ENCODE measurements around the gene SPTBN4. TPM values are rescaled to one million over a fixed set of nuclear protein-coding genes. Genes with fewer than 3 reads are reported as not detected.
"Not testable (repeated sequence)": the region's sequence is repeated elsewhere in the genome, so short reads cannot be mapped to it uniquely, and the experiment has no call there.

Gene SPTBN4
- total RNA-seq, 1 experiment from 2014 or later: 1.9 TPM

GRCh38 chr19:40431698-40432097 is 35.1 kb upstream of the SPTBN4 start:
- BruUV-seq (replicated peaks): no TSS peak
- H3K79me2 ChIP-seq (ENCODE audit: low read length): no peaks in the 10 kb centered on the region
- H4K20me1 ChIP-seq (ENCODE audit: low read length): no peaks in the 10 kb centered on the region
- TF ChIP-seq EZH2phosphoT487 (IDR thresholded peaks at IDR 0.05; ENCODE audit: borderline replicate concordance, low read length) (no peak), EZH2 (IDR thresholded peaks at IDR 0.05; ENCODE audit: low read length, unreplicated experiment) (no peak), CTCF (conservative IDR thresholded peaks at IDR 0.05; ENCODE audit: low read depth, low read length) (no peak)
- H3F3A ChIP-seq (ENCODE audit: low read length, unreplicated experiment): no peaks in the 10 kb centered on the region
- H3K9me2 ChIP-seq (replicated peaks; ENCODE audit: low read length): no peaks in the 10 kb centered on the region
- no peak overlapping the region for H3K9ac ChIP-seq (ENCODE audit: low read length)
- intact Hi-C loops (cut with micrococcal nuclease): no loop called here
- no peak overlapping the region for H2AFZ ChIP-seq (ENCODE audit: low read length)
- DNase-seq (no peak), ATAC-seq (no peak)
- H3K4me3 ChIP-seq (ENCODE audit: low read length): no peak overlapping the region
- ChIA-PET POLR2A (ENCODE audit: unreplicated experiment) (interaction anchor here (2.0 kb wide), 1 partner anchor 11 kb away, joined by 4 read pairs; no protein-coding TSS in a partner anchor), CTCF (no interaction called here)
- H3K4me2 ChIP-seq (ENCODE audit: low read length): no peak overlapping the region
- peaks cover 16% of the 10 kb centered on the region; the same call in 1 of the 2 replicates for H3K4me1 ChIP-seq (ENCODE audit: insufficient read depth, low read length)
- no peak overlapping the region for H3K27ac ChIP-seq (ENCODE audit: low read length)
- H3K36me3 ChIP-seq (ENCODE audit: low read depth, low read length): no peaks in the 10 kb centered on the region
- no peaks in the 10 kb centered on the region for H3K9me3 ChIP-seq (ENCODE audit: low read length)
- H3K27me3 ChIP-seq (ENCODE audit: low read length): no peaks in the 10 kb centered on the region

DNA sequence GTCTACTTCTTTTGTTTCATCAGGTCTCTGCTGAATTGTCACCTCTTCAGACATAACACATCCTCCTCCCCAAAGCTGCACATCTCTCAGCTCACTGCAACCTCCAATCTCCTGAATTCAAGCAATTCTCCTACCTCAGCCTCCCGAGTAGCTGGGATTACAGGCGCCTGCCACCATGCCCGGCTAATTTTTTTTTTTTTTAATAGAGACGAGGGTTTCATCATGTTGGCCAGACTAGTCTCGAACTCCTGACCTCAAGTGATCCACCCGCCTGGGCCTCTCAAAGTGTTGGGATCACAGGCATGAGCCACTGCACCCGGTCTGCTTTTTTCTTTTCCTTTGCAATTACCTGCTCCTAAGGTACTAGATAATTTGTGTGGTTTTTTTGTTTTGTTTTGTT is 34.0 kb upstream of the SPTBN4 start:
- CTCF ChIA-PET: interaction anchor here (0.6 kb wide), 1 partner anchor 241 kb away, joined by 10 read pairs; no protein-coding TSS in a partner anchor

DNA sequence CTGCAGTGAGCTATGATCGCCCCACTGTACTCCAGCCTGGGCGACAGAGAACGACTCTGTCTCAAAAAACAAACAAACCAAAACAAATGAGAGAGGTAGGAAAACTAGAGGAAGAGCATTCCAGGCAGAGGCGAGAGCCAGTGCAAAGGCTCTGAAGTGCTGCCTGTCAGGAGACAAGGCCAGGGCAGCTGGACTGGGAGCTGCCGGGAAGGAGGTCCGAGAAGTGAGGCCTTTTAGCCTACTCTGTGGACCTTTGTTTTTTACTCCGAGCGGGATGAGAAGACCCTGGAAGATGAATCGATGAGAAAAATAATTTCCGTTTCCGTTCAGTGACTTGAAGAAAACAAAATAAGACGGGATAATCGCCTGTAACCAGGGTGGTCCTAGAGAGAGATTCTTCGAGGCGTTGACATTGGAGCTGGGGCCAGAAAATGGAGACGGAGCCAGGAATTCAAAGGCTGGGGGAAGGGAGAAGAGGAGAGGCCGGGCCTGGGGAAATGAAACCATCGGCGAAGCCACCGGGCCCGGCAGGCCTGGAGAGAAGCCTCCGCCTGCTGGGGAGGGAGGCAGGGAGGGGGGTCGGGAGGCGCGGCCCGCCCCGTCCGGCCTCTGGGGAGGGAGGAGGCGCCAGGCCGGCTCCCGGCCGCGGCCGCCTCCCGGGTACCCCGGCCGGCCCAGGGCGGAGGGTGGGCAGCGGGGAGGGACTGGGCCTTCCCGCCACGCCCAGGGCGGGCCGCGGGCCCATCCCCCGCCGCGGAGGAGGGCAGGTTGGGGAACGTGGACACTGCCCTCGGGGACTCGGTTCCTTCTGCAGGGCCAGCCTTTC is 33.2 kb upstream of the SPTBN4 start:
- DNase-seq (peak; percentile 89), ATAC-seq (peak; percentile 93)
- BruUV-seq (replicated peaks): TSS peak; percentile 99
- Histone ChIP-seq H3K36me3 (ENCODE audit: low read depth, low read length) (no peaks in the 10 kb centered on the region), H3F3A (ENCODE audit: low read length, unreplicated experiment) (no peaks in the 10 kb centered on the region), H4K20me1 (ENCODE audit: low read length) (no peaks in the 10 kb centered on the region), H3K9me2 (replicated peaks; ENCODE audit: low read length) (no peaks in the 10 kb centered on the region), H3K79me2 (ENCODE audit: low read length) (no peaks in the 10 kb centered on the region), H3K4me3 (ENCODE audit: low read length) (peak overlapping the region; percentile 73), H2AFZ (ENCODE audit: low read length) (peak overlapping the region; percentile 90), H3K4me1 (ENCODE audit: insufficient read depth, low read length) (peaks cover 16% of the 10 kb centered on the region; the same call in 1 of the 2 replicates), H3K4me2 (ENCODE audit: low read length) (peak overlapping the region; percentile 99), H3K27me3 (ENCODE audit: low read length) (no peaks in the 10 kb centered on the region), H3K27ac (ENCODE audit: low read length) (peak overlapping the region; percentile 94), H3K9me3 (ENCODE audit: low read length) (no peaks in the 10 kb centered on the region), H3K9ac (ENCODE audit: low read length) (peak overlapping the region; percentile 87)
- intact Hi-C loops (cut with micrococcal nuclease): no loop called here
- no peak for TF ChIP-seq EZH2phosphoT487 (IDR thresholded peaks at IDR 0.05; ENCODE audit: borderline replicate concordance, low read length)
- ChIA-PET CTCF (interaction anchor here (0.5 to 0.6 kb wide), 2 partner anchors 200 to 242 kb away, joined by 3 to 10 read pairs; no protein-coding TSS in a partner anchor), POLR2A (ENCODE audit: unreplicated experiment) (interaction anchor here (0.5 to 2.0 kb wide), 2 partner anchors 13 to 137 kb away, joined by 4 to 19 read pairs; no protein-coding TSS in a partner anchor)

More for the DNA sequence above, 34.0 kb upstream of the SPTBN4 start:
- Histone ChIP-seq H2AFZ (ENCODE audit: low read length) (peak overlapping the region; percentile 90; the same call in 1 of the 2 replicates), H3K4me3 (ENCODE audit: low read length) (peak overlapping the region; percentile 73), H3K4me1 (ENCODE audit: insufficient read depth, low read length) (peaks cover 16% of the 10 kb centered on the region; the same call in 1 of the 2 replicates), H3K27ac (ENCODE audit: low read length) (peak overlapping the region; percentile 94), H3K9ac (ENCODE audit: low read length) (peak overlapping the region; percentile 87), H3K4me2 (ENCODE audit: low read length) (peak overlapping the region; percentile 99)
- ATAC-seq; H3F3A ChIP-seq (ENCODE audit: low read length, unreplicated experiment); H3K9me3 ChIP-seq (ENCODE audit: low read length); BruUV-seq (replicated peaks); H3K79me2 ChIP-seq (ENCODE audit: low read length); DNase-seq; intact Hi-C loops (cut with micrococcal nuclease); H3K9me2 ChIP-seq (replicated peaks; ENCODE audit: low read length); H3K27me3 ChIP-seq (ENCODE audit: low read length); H3K36me3 ChIP-seq (ENCODE audit: low read depth, low read length); H4K20me1 ChIP-seq (ENCODE audit: low read length): not testable (repeated sequence)
- POLR2A ChIA-PET (ENCODE audit: unreplicated experiment): interaction anchor here (2.0 kb wide), 1 partner anchor 12 kb away, joined by 4 read pairs; no protein-coding TSS in a partner anchor
